ENCODE results near the gene STIMATE. TPM values are rescaled to one million over a fixed set of nuclear protein-coding genes. Genes with fewer than 3 reads are reported as not detected.

STIMATE gene
- polyA plus RNA-seq, 1 of the 3 experiments (the other 2 are of a cell fraction), result 9.3 TPM

DNA sequence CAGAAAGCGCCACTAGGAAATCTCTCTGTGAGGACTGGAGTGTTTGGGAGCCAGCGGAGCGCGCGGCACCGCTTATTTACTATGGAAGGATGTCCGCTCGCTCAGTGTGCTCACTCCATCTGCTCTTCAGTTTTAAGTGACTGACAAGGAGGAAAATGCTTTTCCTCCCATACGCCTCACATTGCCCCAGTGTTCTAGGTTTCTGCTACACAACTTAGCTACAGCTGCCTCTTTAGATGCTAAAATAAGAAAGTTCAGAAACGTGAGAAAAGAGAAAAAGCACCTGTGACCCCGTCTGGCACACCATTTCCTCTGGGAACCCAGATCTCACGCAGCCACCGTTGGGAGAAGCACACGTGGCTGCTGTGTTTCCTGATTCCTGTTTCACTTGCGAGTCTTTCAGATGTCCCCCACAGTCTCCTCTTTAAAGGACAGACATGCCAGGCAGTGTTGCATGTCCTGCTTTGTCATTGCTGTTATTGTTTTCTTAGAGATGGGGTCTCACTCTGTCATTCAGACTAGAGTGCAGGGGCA, 50.8 kb downstream of the STIMATE start (continued):
- TF ChIP-seq SMC3 (IDR thresholded peaks at IDR 0.05; ENCODE audit: low read depth, low read length), result no peak

DNA sequence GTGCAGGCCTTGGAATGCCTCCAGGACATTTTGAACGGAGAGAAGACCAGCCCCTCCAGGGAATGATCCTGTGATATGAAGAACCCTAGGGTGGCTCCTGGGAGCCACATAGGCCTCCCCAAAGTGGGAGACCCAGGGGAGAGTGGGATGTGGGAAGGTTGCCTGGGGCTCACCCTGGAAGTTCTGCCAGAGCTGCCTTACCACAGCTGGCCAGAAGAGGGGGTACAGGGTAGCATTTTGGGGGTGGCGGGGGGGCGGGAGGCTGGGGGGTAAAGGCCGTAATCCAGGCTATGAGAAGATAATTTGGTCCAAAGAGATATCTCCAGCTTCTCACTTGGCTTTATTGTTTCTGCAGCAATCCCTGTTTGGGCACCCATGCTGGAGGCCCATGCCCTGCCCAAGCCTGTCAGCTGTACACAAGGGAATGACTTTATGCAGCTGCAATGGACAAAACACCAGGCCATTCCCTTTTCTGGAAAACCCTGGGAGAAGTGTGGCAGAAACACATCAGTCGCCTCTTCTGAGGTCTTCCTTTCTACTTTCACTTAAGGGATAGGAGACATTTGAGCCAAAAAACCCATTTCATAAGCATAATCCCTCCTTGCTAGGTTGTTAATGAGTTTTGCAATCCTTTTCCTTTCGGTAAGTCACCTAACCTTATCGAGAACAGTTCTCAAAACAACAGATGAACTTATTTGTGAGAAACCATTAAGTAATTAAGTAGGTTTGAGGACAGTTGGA, 51.5 kb downstream of the STIMATE start:
- Histone ChIP-seq H3K9me2 (no peaks in the 10 kb centered on the region), H4K20me1 (ENCODE audit: insufficient read depth) (peaks cover 3% of the 10 kb centered on the region; the same call in 1 of the 2 replicates), H3K4me1 (ENCODE audit: control insufficient read depth in 1 of 2, insufficient read depth in 2 of 2, low read depth in 1 of 2, low read length in 1 of 2) (no peaks in the 10 kb centered on the region), H3K36me3 (replicated peaks in 1 of 2; ENCODE audit: control insufficient read depth in 1 of 2, insufficient read depth in 2 of 2, low read length in 1 of 2) (peaks cover 0 to 35% of the 10 kb centered on the region in 2 experiments), H3K27ac (ENCODE audit: low read depth in 2 of 2, low read length in 1 of 2) (no peak overlapping the region), H3K4me2 (no peak overlapping the region), H3K9ac (no peak overlapping the region), H3K27me3 (ENCODE audit: insufficient read depth) (no peaks in the 10 kb centered on the region), H3K79me2 (ENCODE audit: insufficient read depth) (no peaks in the 10 kb centered on the region), H2AFZ (ENCODE audit: low read depth) (no peak overlapping the region), H3K9me3 (no peaks in the 10 kb centered on the region), H3F3A (replicated peaks; ENCODE audit: insufficient read depth) (no peaks in the 10 kb centered on the region), H3K4me3 (ENCODE audit: low read depth in 2 of 2, low read length in 1 of 2) (no peak overlapping the region)
- TF ChIP-seq, protein P1, sequence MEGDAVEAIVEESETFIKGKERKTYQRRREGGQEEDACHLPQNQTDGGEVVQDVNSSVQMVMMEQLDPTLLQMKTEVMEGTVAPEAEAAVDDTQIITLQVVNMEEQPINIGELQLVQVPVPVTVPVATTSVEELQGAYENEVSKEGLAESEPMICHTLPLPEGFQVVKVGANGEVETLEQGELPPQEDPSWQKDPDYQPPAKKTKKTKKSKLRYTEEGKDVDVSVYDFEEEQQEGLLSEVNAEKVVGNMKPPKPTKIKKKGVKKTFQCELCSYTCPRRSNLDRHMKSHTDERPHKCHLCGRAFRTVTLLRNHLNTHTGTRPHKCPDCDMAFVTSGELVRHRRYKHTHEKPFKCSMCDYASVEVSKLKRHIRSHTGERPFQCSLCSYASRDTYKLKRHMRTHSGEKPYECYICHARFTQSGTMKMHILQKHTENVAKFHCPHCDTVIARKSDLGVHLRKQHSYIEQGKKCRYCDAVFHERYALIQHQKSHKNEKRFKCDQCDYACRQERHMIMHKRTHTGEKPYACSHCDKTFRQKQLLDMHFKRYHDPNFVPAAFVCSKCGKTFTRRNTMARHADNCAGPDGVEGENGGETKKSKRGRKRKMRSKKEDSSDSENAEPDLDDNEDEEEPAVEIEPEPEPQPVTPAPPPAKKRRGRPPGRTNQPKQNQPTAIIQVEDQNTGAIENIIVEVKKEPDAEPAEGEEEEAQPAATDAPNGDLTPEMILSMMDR (IDR thresholded peaks at IDR 0.05), result peak; percentile 50
- no peak for TF ChIP-seq MEF2A (IDR thresholded peaks at IDR 0.05; ENCODE audit: borderline replicate concordance, low read depth)
- DNase-seq, result peak; percentile 66
- CTCF ChIA-PET, result interaction anchor here (1.0 to 9.8 kb wide), 10 partner anchors 10 to 351 kb away, joined by 3 to 73 read pairs (median 4); partner anchors contain the start of gene ITIH4
- WGBS (ENCODE audit: low lambda C conversion rate), result 81% methylated on average over 7 of the region's 7 CpGs
- POLR2A ChIA-PET, result no interaction called here

DNA sequence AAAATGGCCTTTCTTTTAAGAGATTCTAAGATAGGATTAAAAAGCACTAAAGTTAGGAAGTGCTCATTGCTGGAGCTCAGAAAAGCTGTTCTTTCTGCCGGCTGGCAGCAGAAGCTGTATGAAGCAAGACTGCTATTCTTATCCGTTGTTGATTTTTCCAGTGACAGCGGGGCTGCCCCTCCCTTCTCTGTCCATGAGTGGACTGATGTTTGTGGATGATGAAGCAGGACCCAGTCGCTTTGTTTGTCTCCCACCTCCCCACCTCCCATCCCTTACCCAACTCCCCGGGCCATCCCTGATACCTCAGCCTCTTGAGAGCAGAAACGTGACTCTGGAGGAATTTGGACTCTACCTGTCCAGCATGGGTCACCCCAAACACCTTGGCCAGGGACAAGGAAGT, 52.2 kb downstream of the STIMATE start:
- DNase-seq, result no peak
- ChIA-PET POLR2A (no interaction called here), CTCF (interaction anchor here (1.2 to 9.8 kb wide), 8 partner anchors 11 to 351 kb away, joined by 3 to 73 read pairs (median 4); partner anchors contain the start of gene ITIH4)
- H3K4me1 ChIP-seq (ENCODE audit: control insufficient read depth in 1 of 2, insufficient read depth in 2 of 2, low read depth in 1 of 2, low read length in 1 of 2), result no peaks in the 10 kb centered on the region
- H3K36me3 ChIP-seq (replicated peaks in 1 of 2; ENCODE audit: control insufficient read depth in 1 of 2, insufficient read depth in 2 of 2, low read length in 1 of 2), result peaks cover 0 to 35% of the 10 kb centered on the region in 2 experiments
- no peaks in the 10 kb centered on the region for H3K79me2 ChIP-seq (ENCODE audit: insufficient read depth)
- WGBS (ENCODE audit: low lambda C conversion rate), result 72% methylated on average over 6 of the region's 6 CpGs
- no peak overlapping the region for H3K9ac ChIP-seq
- no peaks in the 10 kb centered on the region for H3K9me3 ChIP-seq
- no peaks in the 10 kb centered on the region for H3K9me2 ChIP-seq
- no peak overlapping the region for H3K4me2 ChIP-seq
- no peak overlapping the region for H3K4me3 ChIP-seq (ENCODE audit: low read depth in 2 of 2, low read length in 1 of 2)
- H3F3A ChIP-seq (replicated peaks; ENCODE audit: insufficient read depth), result no peaks in the 10 kb centered on the region
- no peak overlapping the region for H3K27ac ChIP-seq (ENCODE audit: low read depth in 2 of 2, low read length in 1 of 2)
- peaks cover 3% of the 10 kb centered on the region; the same call in 1 of the 2 replicates for H4K20me1 ChIP-seq (ENCODE audit: insufficient read depth)
- H3K27me3 ChIP-seq (ENCODE audit: insufficient read depth), result no peaks in the 10 kb centered on the region
- TF ChIP-seq, protein P2, sequence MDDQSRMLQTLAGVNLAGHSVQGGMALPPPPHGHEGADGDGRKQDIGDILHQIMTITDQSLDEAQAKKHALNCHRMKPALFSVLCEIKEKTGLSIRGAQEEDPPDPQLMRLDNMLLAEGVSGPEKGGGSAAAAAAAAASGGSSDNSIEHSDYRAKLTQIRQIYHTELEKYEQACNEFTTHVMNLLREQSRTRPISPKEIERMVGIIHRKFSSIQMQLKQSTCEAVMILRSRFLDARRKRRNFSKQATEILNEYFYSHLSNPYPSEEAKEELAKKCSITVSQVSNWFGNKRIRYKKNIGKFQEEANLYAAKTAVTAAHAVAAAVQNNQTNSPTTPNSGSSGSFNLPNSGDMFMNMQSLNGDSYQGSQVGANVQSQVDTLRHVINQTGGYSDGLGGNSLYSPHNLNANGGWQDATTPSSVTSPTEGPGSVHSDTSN (IDR thresholded peaks at IDR 0.05), result no peak
- TF ChIP-seq MXI1 (IDR thresholded peaks at IDR 0.05; ENCODE audit: low read depth, low read length), result no peak
- no peak for TF ChIP-seq RFX5 (IDR thresholded peaks at IDR 0.05; ENCODE audit: low read length)
- TF ChIP-seq FOSL2 (IDR thresholded peaks at IDR 0.05; ENCODE audit: borderline replicate concordance, low read depth), result no peak
- no peak for TF ChIP-seq RCOR1 (IDR thresholded peaks at IDR 0.05; ENCODE audit: low read length)
- TF ChIP-seq ELF1 (IDR thresholded peaks at IDR 0.05), result no peak
- no peak for TF ChIP-seq MEF2A (IDR thresholded peaks at IDR 0.05; ENCODE audit: borderline replicate concordance, low read depth)
- TF ChIP-seq EZH2phosphoT487 (IDR thresholded peaks at IDR 0.05; ENCODE audit: borderline replicate concordance, low read depth), result no peak
- TF ChIP-seq TCF12 (IDR thresholded peaks at IDR 0.05), result no peak
- TF ChIP-seq CHD2 (IDR thresholded peaks at IDR 0.05; ENCODE audit: low read length, partially characterized antibody), result no peak
- TF ChIP-seq GABPA (IDR thresholded peaks at IDR 0.05; ENCODE audit: low read depth), result no peak
- TF ChIP-seq FOXM1 (IDR thresholded peaks at IDR 0.05; ENCODE audit: low read depth), result no peak
- TF ChIP-seq, protein P3, sequence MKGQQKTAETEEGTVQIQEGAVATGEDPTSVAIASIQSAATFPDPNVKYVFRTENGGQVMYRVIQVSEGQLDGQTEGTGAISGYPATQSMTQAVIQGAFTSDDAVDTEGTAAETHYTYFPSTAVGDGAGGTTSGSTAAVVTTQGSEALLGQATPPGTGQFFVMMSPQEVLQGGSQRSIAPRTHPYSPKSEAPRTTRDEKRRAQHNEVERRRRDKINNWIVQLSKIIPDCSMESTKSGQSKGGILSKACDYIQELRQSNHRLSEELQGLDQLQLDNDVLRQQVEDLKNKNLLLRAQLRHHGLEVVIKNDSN (IDR thresholded peaks at IDR 0.05; ENCODE audit: borderline replicate concordance, low read depth), result no peak
- no peak overlapping the region for H2AFZ ChIP-seq (ENCODE audit: low read depth)
